ENCODE results near the gene TIMM17A. TPM values are rescaled to one million over a fixed set of nuclear protein-coding genes. Genes with fewer than 3 reads are reported as not detected.

TIMM17A gene
- total RNA-seq, 1 donor from 2014 or later = 69.8 TPM

GRCh38 chr1:202014060-202014459 is 58.8 kb downstream of the TIMM17A start:
- H3K27ac Mint-ChIP-seq (ENCODE audit: unreplicated experiment) = no peak overlapping the region
- H3K4me3 Mint-ChIP-seq (ENCODE audit: unreplicated experiment) = no peak overlapping the region
- H3K36me3 Mint-ChIP-seq (ENCODE audit: unreplicated experiment) = no peaks in the 10 kb centered on the region
- no peak for DNase-seq
- no peak for TF ChIP-seq CTCF (IDR thresholded peaks at IDR 0.05; ENCODE audit: partially characterized antibody, unreplicated experiment)
- H3K9me3 Mint-ChIP-seq (ENCODE audit: unreplicated experiment) = peaks cover 10% of the 10 kb centered on the region
- H3K27me3 Mint-ChIP-seq (ENCODE audit: unreplicated experiment) = peaks cover 5% of the 10 kb centered on the region
- peaks cover 10% of the 10 kb centered on the region for H3K4me1 Mint-ChIP-seq (ENCODE audit: low read depth, unreplicated experiment)

- Mint-ChIP-seq H3K27ac (ENCODE audit: unreplicated experiment) (no peak overlapping the region), H3K9me3 (ENCODE audit: unreplicated experiment) (peaks cover 10% of the 10 kb centered on the region), H3K4me3 (ENCODE audit: unreplicated experiment) (no peak overlapping the region), H3K36me3 (ENCODE audit: unreplicated experiment) (no peaks in the 10 kb centered on the region), H3K27me3 (ENCODE audit: unreplicated experiment) (peaks cover 4% of the 10 kb centered on the region), H3K4me1 (ENCODE audit: low read depth, unreplicated experiment) (peaks cover 12% of the 10 kb centered on the region)
- no peak for DNase-seq
- TF ChIP-seq CTCF (IDR thresholded peaks at IDR 0.05; ENCODE audit: partially characterized antibody, unreplicated experiment) = no peak
These were observed 59.8 kb downstream of the TIMM17A start for GRCh38 chr1:202014915-202015661.

- no peak overlapping the region for H3K27ac Mint-ChIP-seq (ENCODE audit: unreplicated experiment)
- H3K27me3 Mint-ChIP-seq (ENCODE audit: unreplicated experiment) = peaks cover 4% of the 10 kb centered on the region
- peaks cover 10% of the 10 kb centered on the region for H3K9me3 Mint-ChIP-seq (ENCODE audit: unreplicated experiment)
- peaks cover 12% of the 10 kb centered on the region for H3K4me1 Mint-ChIP-seq (ENCODE audit: low read depth, unreplicated experiment)
- no peak overlapping the region for H3K4me3 Mint-ChIP-seq (ENCODE audit: unreplicated experiment)
- no peaks in the 10 kb centered on the region for H3K36me3 Mint-ChIP-seq (ENCODE audit: unreplicated experiment)
- TF ChIP-seq CTCF (IDR thresholded peaks at IDR 0.05; ENCODE audit: partially characterized antibody, unreplicated experiment) = no peak
- DNase-seq = no peak
These were observed 60.3 kb downstream of the TIMM17A start for GRCh38 chr1:202015662-202015937.

- peaks cover 4% of the 10 kb centered on the region for H3K27me3 Mint-ChIP-seq (ENCODE audit: unreplicated experiment)
- H3K27ac Mint-ChIP-seq (ENCODE audit: unreplicated experiment) = no peak overlapping the region
- peaks cover 12% of the 10 kb centered on the region for H3K4me1 Mint-ChIP-seq (ENCODE audit: low read depth, unreplicated experiment)
- no peaks in the 10 kb centered on the region for H3K36me3 Mint-ChIP-seq (ENCODE audit: unreplicated experiment)
- no peak for DNase-seq
- peak overlapping the region; percentile 56 for H3K4me3 Mint-ChIP-seq (ENCODE audit: unreplicated experiment)
- TF ChIP-seq CTCF (IDR thresholded peaks at IDR 0.05; ENCODE audit: partially characterized antibody, unreplicated experiment) = no peak
- H3K9me3 Mint-ChIP-seq (ENCODE audit: unreplicated experiment) = peaks cover 10% of the 10 kb centered on the region
These were observed 60.9 kb downstream of the TIMM17A start for GRCh38 chr1:202016022-202016810.

Data from glutamatergic neuron (in vitro differentiated cells).